Thoracic aorta (tissue), 2 donors: ENCODE results near the gene TSPO2. TPM values are rescaled to one million over a fixed set of nuclear protein-coding genes. Genes with fewer than 3 reads are reported as not detected.

ENCODE experiments used
- ATAC-seq: fragments of 150-250 bp; one replicate; pipeline ENCODE4 v1.8.0; 2017; ENCODE audit warnings: low read depth; ENCODE audit not compliant: insufficient number of reproducible peaks, low FRiP score
- DNase-seq: peaks from one replicate; pipeline ENCODE4 v3.0.0-alpha.2; 2020; ENCODE audit warnings: low spot score
- H3K27ac ChIP-seq, 2 donors: fragments of 200-600 bp; sonication (generic); 1 replicate in 1 of 2; 2 replicates in 1 of 2; pipeline ENCODE4 v1.5.1; 2016; ENCODE audit warnings: mild to moderate bottlenecking in 2 of 2, moderate library complexity in 2 of 2
- H3K27me3 ChIP-seq: fragments of 200-600 bp; sonication (generic); replicated peaks from 2 replicates; pipeline ENCODE4 v1.6.0; 2016; ENCODE audit warnings: mild to moderate bottlenecking; ENCODE audit not compliant: insufficient read depth
- H3K36me3 ChIP-seq: fragments of 200-600 bp; sonication (generic); one replicate; pipeline ENCODE4 v1.5.1; 2016
- H3K4me1 ChIP-seq, 2 donors: fragments of 200-600 bp; sonication (generic); 1 replicate in 1 of 2; 2 replicates in 1 of 2; pipeline versions ENCODE4 v1.5.1 to v1.6.0; 2016; ENCODE audit warnings: low read depth in 2 of 2, mild to moderate bottlenecking in 1 of 2; ENCODE audit not compliant: control insufficient read depth in 1 of 2
- H3K4me3 ChIP-seq: fragments of 200-600 bp; sonication (generic); 2 replicates; pipeline ENCODE4 v1.5.1; 2016; ENCODE audit warnings: mild to moderate bottlenecking
- H3K9me3 ChIP-seq: fragments of 200-600 bp; sonication (generic); 2 replicates; pipeline ENCODE4 v1.5.1; 2016
- total RNA-seq, 2 donors: library from RNA; depleted of rRNA; stranded (reverse); fragments of >200 nt; gene quantifications; one replicate each; pipeline versions ENCODE4 v1.1.0 to v1.2.3, GENCODE V29; 2016
- TF ChIP-seq, protein P1 (sequence below): fragments of 200-600 bp; sonication (generic); IDR thresholded peaks from one replicate; pipeline ENCODE4 v1.5.1; 2019; ENCODE audit warnings: antibody characterized with exemption

Gene TSPO2
- total RNA-seq, 2 donors from 2014 or later: not detected

- DNase-seq (no peak), ATAC-seq (no peak)
- Histone ChIP-seq H3K4me1 (peaks cover 15 to 29% of the 10 kb centered on the region in 2 donors), H3K9me3 (no peaks in the 10 kb centered on the region), H3K4me3 (no peak overlapping the region), H3K27ac (peak overlapping the region; percentile 97), H3K27me3 (no peaks in the 10 kb centered on the region), H3K36me3 (peaks cover 3% of the 10 kb centered on the region)
- TF ChIP-seq, protein P1, sequence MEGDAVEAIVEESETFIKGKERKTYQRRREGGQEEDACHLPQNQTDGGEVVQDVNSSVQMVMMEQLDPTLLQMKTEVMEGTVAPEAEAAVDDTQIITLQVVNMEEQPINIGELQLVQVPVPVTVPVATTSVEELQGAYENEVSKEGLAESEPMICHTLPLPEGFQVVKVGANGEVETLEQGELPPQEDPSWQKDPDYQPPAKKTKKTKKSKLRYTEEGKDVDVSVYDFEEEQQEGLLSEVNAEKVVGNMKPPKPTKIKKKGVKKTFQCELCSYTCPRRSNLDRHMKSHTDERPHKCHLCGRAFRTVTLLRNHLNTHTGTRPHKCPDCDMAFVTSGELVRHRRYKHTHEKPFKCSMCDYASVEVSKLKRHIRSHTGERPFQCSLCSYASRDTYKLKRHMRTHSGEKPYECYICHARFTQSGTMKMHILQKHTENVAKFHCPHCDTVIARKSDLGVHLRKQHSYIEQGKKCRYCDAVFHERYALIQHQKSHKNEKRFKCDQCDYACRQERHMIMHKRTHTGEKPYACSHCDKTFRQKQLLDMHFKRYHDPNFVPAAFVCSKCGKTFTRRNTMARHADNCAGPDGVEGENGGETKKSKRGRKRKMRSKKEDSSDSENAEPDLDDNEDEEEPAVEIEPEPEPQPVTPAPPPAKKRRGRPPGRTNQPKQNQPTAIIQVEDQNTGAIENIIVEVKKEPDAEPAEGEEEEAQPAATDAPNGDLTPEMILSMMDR: no peak
These were observed 33.7 kb downstream of the TSPO2 start for GRCh38 chr6:41075651-41076626.

DNA sequence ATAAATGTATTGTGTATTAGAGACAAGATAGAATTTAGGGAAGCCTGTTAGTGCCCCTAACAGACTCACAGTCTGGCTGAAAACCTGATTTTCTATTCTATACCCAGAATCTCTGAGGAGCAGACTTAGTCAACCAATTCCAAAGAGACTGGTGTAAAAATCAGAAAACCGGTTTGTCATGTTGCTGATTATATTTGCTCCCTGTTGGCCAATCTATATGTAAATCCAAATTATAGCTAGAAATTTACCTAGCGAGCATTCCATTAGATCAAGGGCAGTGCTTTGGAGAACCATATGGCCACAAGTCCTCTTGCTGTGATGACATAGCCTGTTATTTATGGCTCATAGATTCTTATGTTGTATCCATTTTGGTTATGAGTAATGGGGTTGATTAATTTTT lies 35.3 kb downstream of the TSPO2 start:
- Histone ChIP-seq H3K36me3 (peaks cover 4% of the 10 kb centered on the region), H3K27ac (no peak overlapping the region), H3K4me3 (no peak overlapping the region), H3K4me1 (peaks cover 15 to 25% of the 10 kb centered on the region in 2 donors), H3K27me3 (no peaks in the 10 kb centered on the region), H3K9me3 (no peaks in the 10 kb centered on the region)
- ATAC-seq (no peak), DNase-seq (no peak)
- TF ChIP-seq, protein P1: no peak

DNA sequence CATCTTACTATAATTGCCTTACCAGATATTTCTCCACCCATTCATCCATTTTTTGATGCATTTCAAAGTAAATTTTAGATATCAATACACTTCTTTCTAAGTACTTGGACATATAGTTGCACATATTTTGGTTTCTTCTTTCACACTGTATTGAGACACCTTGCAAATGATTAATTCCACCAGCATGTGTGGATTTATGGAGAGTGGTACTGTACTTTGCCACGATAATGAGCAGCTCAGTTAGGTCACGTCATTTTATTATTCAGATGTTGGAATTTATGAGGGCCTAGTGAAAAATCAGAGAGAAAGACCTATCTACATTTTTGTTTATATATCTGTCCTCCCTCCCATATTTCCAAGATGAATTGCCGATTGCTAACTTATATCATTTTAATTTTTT lies 35.8 kb downstream of the TSPO2 start:
- H3K27me3 ChIP-seq: no peaks in the 10 kb centered on the region
- ATAC-seq: no peak
- DNase-seq: no peak
- H3K36me3 ChIP-seq: peaks cover 4% of the 10 kb centered on the region
- peaks cover 15 to 25% of the 10 kb centered on the region in 2 donors for H3K4me1 ChIP-seq
- H3K4me3 ChIP-seq: no peak overlapping the region
- H3K27ac ChIP-seq: no peak overlapping the region
- no peaks in the 10 kb centered on the region for H3K9me3 ChIP-seq
- TF ChIP-seq, protein P1: no peak

- DNase-seq: no peak
These were observed 36.8 kb downstream of the TSPO2 start for GRCh38 chr6:41079080-41079479.

DNA sequence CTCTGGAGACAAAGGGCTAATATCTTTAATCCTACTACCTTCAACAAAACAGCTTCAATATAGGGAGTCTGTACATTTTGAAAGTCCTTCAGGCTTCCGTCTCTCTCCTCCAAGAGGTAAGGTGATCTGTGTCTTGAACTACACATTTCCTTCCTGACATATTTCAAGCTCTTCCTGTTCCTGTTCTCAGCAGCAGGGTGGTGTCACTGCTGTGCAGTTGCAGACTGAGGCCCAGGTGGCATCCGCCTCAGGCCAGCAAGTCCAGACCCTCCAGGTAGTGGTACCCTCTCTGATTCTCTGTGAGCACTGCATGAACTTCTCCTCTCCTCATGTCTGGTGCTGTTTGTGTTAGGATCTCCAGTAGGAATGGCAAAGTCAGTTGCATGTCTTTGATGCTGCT lies 38.4 kb downstream of the TSPO2 start:
- H3K36me3 ChIP-seq: peaks cover 8% of the 10 kb centered on the region
- no peaks in the 10 kb centered on the region for H3K9me3 ChIP-seq
- DNase-seq (no peak), ATAC-seq (no peak)
- TF ChIP-seq, protein P1: no peak
- no peak overlapping the region for H3K4me3 ChIP-seq
- no peak overlapping the region for H3K27ac ChIP-seq
- peaks cover 7% of the 10 kb centered on the region in 2 donors for H3K4me1 ChIP-seq
- H3K27me3 ChIP-seq: no peaks in the 10 kb centered on the region

More at GRCh38 chr6:41079080-41079479, 36.8 kb downstream of the TSPO2 start:
- Histone ChIP-seq H3K36me3 (peaks cover 4% of the 10 kb centered on the region), H3K27me3 (no peaks in the 10 kb centered on the region), H3K27ac (no peak overlapping the region), H3K9me3 (no peaks in the 10 kb centered on the region), H3K4me1 (peaks cover 15 to 22% of the 10 kb centered on the region in 2 donors), H3K4me3 (no peak overlapping the region)
- ATAC-seq: no peak
- TF ChIP-seq, protein P1: no peak
